B cell (primary cell): ENCODE data around the gene KIR2DL1.
"Not testable (repeated sequence)": the region's sequence is repeated elsewhere in the genome, so short reads cannot be mapped to it uniquely, and the experiment has no call there.

Experiments used
- EZH2 ChIP-seq: IDR thresholded peaks from 2 replicates; pipeline ENCODE4 v1.6.1; 2012; ENCODE audit warnings: borderline replicate concordance, low read depth, mild to moderate bottlenecking, moderate library complexity, low read length; ENCODE audit not compliant: insufficient read depth, poor library complexity, severe bottlenecking
- TF ChIP-seq, protein P1 (sequence below): fragments of 200-600 bp; IDR thresholded peaks from one replicate; pipeline ENCODE4 v1.8.0; 2022; ENCODE audit warnings: antibody characterized with exemption, mild to moderate bottlenecking

DNA sequence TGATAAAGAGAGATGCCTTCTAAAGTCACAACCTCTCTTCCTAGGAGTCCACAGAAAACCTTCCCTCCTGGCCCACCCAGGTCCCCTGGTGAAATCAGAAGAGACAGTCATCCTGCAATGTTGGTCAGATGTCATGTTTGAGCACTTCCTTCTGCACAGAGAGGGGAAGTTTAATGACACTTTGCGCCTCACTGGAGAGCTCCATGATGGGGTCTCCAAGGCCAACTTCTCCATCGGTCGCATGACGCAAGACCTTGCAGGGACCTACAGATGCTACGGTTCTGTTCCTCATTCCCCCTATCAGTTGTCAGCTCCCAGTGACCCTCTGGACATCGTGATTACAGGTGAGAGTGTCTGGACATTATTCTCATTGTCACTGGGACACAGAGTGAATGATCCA lies 18.6 kb downstream of the KIR2DL1 start:
- TF ChIP-seq, protein P1, sequence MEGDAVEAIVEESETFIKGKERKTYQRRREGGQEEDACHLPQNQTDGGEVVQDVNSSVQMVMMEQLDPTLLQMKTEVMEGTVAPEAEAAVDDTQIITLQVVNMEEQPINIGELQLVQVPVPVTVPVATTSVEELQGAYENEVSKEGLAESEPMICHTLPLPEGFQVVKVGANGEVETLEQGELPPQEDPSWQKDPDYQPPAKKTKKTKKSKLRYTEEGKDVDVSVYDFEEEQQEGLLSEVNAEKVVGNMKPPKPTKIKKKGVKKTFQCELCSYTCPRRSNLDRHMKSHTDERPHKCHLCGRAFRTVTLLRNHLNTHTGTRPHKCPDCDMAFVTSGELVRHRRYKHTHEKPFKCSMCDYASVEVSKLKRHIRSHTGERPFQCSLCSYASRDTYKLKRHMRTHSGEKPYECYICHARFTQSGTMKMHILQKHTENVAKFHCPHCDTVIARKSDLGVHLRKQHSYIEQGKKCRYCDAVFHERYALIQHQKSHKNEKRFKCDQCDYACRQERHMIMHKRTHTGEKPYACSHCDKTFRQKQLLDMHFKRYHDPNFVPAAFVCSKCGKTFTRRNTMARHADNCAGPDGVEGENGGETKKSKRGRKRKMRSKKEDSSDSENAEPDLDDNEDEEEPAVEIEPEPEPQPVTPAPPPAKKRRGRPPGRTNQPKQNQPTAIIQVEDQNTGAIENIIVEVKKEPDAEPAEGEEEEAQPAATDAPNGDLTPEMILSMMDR = not testable (repeated sequence)
- TF ChIP-seq EZH2 = not testable (repeated sequence)
